BJ (cell line): ENCODE data around the gene NR5A2. TPM values are rescaled to one million over a fixed set of nuclear protein-coding genes. Genes with fewer than 3 reads are reported as not detected.

Source experiments
- CTCF ChIA-PET: fragments of 350-600 bp; formaldehyde crosslinking; extraction: SDS; loops from one replicate; lab custom pipeline; 2021; ENCODE audit warnings: antibody characterized with exemption, inconsistent platforms; lab: Yijun Ruan, JAX
- POLR2A ChIA-PET: fragments of 300-600 bp; sonication (Branson Sonifier 250); formaldehyde crosslinking; extraction: SDS; loops from one replicate; lab custom pipeline; 2021; ENCODE audit warnings: antibody characterized with exemption; lab: Charles Lee
- DNase-seq: peaks from one replicate; pipeline ENCODE4 v3.0.0-alpha.2; 2011; ENCODE audit warnings: low read depth
- H3K27me3 ChIP-seq: 2 replicates; pipeline ENCODE4 v1.6.0; 2011; ENCODE audit warnings: low read length; ENCODE audit not compliant: control insufficient read depth, insufficient read depth
- H3K36me3 ChIP-seq: 2 replicates; pipeline ENCODE4 v1.5.1; 2011; ENCODE audit warnings: low read length; ENCODE audit not compliant: control insufficient read depth, insufficient read depth
- H3K4me3 ChIP-seq: 2 replicates; pipeline ENCODE4 v1.5.1; 2011; ENCODE audit warnings: low read depth, mild to moderate bottlenecking, control low read depth, low read length
- polyA plus RNA-seq: library from polyadenylated mRNA; depleted of rRNA; stranded (reverse); fragments of >200 nt; gene quantifications from 2 replicates; pipeline ENCODE4 v1.2.3, GENCODE V29; 2011
- TF ChIP-seq, protein P1 (sequence below): IDR thresholded peaks from 2 replicates; pipeline ENCODE4 v1.5.1; 2011; ENCODE audit warnings: low read depth, mild to moderate bottlenecking, control low read depth, inconsistent platforms, low read length, moderate library complexity; ENCODE audit not compliant: insufficient read depth

The NR5A2 gene
- polyA plus RNA-seq, 1 experiment: 0.12 TPM

- H3K4me3 ChIP-seq: no peak overlapping the region
- H3K27me3 ChIP-seq: peaks cover 3% of the 10 kb centered on the region
- DNase-seq: no peak
- H3K36me3 ChIP-seq: no peaks in the 10 kb centered on the region
- TF ChIP-seq, protein P1, sequence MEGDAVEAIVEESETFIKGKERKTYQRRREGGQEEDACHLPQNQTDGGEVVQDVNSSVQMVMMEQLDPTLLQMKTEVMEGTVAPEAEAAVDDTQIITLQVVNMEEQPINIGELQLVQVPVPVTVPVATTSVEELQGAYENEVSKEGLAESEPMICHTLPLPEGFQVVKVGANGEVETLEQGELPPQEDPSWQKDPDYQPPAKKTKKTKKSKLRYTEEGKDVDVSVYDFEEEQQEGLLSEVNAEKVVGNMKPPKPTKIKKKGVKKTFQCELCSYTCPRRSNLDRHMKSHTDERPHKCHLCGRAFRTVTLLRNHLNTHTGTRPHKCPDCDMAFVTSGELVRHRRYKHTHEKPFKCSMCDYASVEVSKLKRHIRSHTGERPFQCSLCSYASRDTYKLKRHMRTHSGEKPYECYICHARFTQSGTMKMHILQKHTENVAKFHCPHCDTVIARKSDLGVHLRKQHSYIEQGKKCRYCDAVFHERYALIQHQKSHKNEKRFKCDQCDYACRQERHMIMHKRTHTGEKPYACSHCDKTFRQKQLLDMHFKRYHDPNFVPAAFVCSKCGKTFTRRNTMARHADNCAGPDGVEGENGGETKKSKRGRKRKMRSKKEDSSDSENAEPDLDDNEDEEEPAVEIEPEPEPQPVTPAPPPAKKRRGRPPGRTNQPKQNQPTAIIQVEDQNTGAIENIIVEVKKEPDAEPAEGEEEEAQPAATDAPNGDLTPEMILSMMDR: no peak
- CTCF ChIA-PET: no interaction called here
- POLR2A ChIA-PET: no interaction called here
Measured at GRCh38 chr1:200048244-200048643, 20.7 kb downstream of the NR5A2 start.

- Histone ChIP-seq H3K36me3 (no peaks in the 10 kb centered on the region), H3K4me3 (no peak overlapping the region), H3K27me3 (peaks cover 3% of the 10 kb centered on the region)
- POLR2A ChIA-PET: no interaction called here
- TF ChIP-seq, protein P1: no peak
- no peak for DNase-seq
- CTCF ChIA-PET: no interaction called here
Measured at GRCh38 chr1:200049810-200050209, 22.3 kb downstream of the NR5A2 start.

- DNase-seq: no peak
- TF ChIP-seq, protein P1: no peak
- H3K36me3 ChIP-seq: no peaks in the 10 kb centered on the region
- ChIA-PET POLR2A (no interaction called here), CTCF (no interaction called here)
- no peak overlapping the region for H3K4me3 ChIP-seq
- peaks cover 1% of the 10 kb centered on the region; the same call in 1 of the 2 replicates for H3K27me3 ChIP-seq
Measured at GRCh38 chr1:200051620-200052019, 24.1 kb downstream of the NR5A2 start.

- no peak overlapping the region for H3K4me3 ChIP-seq
- ChIA-PET CTCF (interaction anchor here (0.6 kb wide), 1 partner anchor 1513 kb away, joined by 3 read pairs; no protein-coding TSS in a partner anchor), POLR2A (no interaction called here)
- H3K27me3 ChIP-seq: peaks cover 1% of the 10 kb centered on the region; the same call in 1 of the 2 replicates
- H3K36me3 ChIP-seq: no peaks in the 10 kb centered on the region
- DNase-seq: no peak
- TF ChIP-seq, protein P1: no peak
Measured at GRCh38 chr1:200053091-200053490, 25.6 kb downstream of the NR5A2 start.

- CTCF ChIA-PET: interaction anchor here (0.6 to 0.7 kb wide), 3 partner anchors 16 to 221 kb away, joined by 3 read pairs; no protein-coding TSS in a partner anchor
Measured at GRCh38 chr1:200053646-200054045, 26.1 kb downstream of the NR5A2 start.

More at GRCh38 chr1:200053646-200054045, 26.1 kb downstream of the NR5A2 start:
- TF ChIP-seq, protein P1: no peak
- POLR2A ChIA-PET: no interaction called here
- peaks cover 1% of the 10 kb centered on the region; the same call in 1 of the 2 replicates for H3K27me3 ChIP-seq
- H3K36me3 ChIP-seq: no peaks in the 10 kb centered on the region
- H3K4me3 ChIP-seq: no peak overlapping the region
- no peak for DNase-seq
